MCF 10A (cell line): ENCODE measurements around the gene PRDM1. TPM values are rescaled to one million over a fixed set of nuclear protein-coding genes. Genes with fewer than 3 reads are reported as not detected.

ENCODE experiments used
- Bru-seq: library from RNA; stranded (reverse); fragments of 400-500 nt; gene quantifications from one replicate; lab custom pipeline; 2021; lab: Mats Ljungman, UMichigan
- BruChase-seq, 2 experiments: library from RNA; stranded (reverse); fragments of 400-500 nt; gene quantifications; one replicate each; lab custom pipeline; 2021; lab: Mats Ljungman, UMichigan
- BruUV-seq: library from RNA; stranded (reverse); fragments of 400-500 nt; replicated peaks from 2 replicates; lab custom pipeline; 2021; lab: Mats Ljungman, UMichigan
- CTCF ChIA-PET: fragments of 300-600 bp; sonication (Branson Sonifier 250); formaldehyde crosslinking; extraction: SDS; loops from one replicate; lab custom pipeline; 2021; ENCODE audit warnings: antibody characterized with exemption, inconsistent platforms; lab: Yijun Ruan, JAX
- POLR2A ChIA-PET: fragments of 300-600, 350-650 bp; sonication (Branson Sonifier 250); formaldehyde crosslinking; extraction: SDS; loops from one replicate; lab custom pipeline; 2020; ENCODE audit warnings: antibody characterized with exemption, inconsistent platforms; lab: Yijun Ruan, JAX
- DNase-seq: peaks from one replicate; pipeline ENCODE4 v3.0.0-alpha.2; 2018; ENCODE audit not compliant: unreplicated experiment
- H3K27ac Mint-ChIP-seq: one replicate; pipeline ENCODE4 v1.8.0; 2022; ENCODE audit warnings: mild to moderate bottlenecking, low read depth, mixed read lengths; ENCODE audit not compliant: unreplicated experiment
- H3K27me3 Mint-ChIP-seq: one replicate; pipeline ENCODE4 v1.8.0; 2022; ENCODE audit warnings: mixed read lengths; ENCODE audit not compliant: insufficient read depth, unreplicated experiment
- H3K36me3 Mint-ChIP-seq: one replicate; pipeline ENCODE4 v1.8.0; 2022; ENCODE audit warnings: mild to moderate bottlenecking, moderate library complexity, mixed read lengths; ENCODE audit not compliant: insufficient read depth, unreplicated experiment
- H3K4me1 Mint-ChIP-seq: one replicate; pipeline ENCODE4 v1.8.0; 2022; ENCODE audit warnings: mixed read lengths; ENCODE audit not compliant: insufficient read depth, unreplicated experiment
- H3K4me3 Mint-ChIP-seq: one replicate; pipeline ENCODE4 v1.8.0; 2022; ENCODE audit warnings: mild to moderate bottlenecking, moderate library complexity, mixed read lengths; ENCODE audit not compliant: unreplicated experiment
- H3K9me3 Mint-ChIP-seq: one replicate; pipeline ENCODE4 v1.8.0; 2022; ENCODE audit warnings: mixed read lengths; ENCODE audit not compliant: unreplicated experiment
- intact Hi-C: fragments of 100-400 bp; cut with micrococcal nuclease; formaldehyde crosslinking; loops from 2 replicates; pipeline ENCODE4 v1.14.1; 2022
- long read RNA-seq: library from polyadenylated mRNA; stranded (forward); transcript quantifications from one replicate; pipeline ENCODE4 v2.0.0, GENCODE V29; 2022
- total RNA-seq: library from RNA; stranded (reverse); gene quantifications from 2 replicates; pipeline ENCODE4 v1.2.3, GENCODE V29; 2022
- TF ChIP-seq, protein P1 (sequence below): fragments of 200-600 bp; IDR thresholded peaks from one replicate; pipeline ENCODE4 v1.8.0; 2022; ENCODE audit warnings: antibody characterized with exemption, mild to moderate bottlenecking; ENCODE audit not compliant: unreplicated experiment

The PRDM1 gene
- total RNA-seq (12.6 and 13.1 TPM in 2 replicates), Bru-seq, nascent RNA (percentile 91 among the genes with signal in this experiment), BruChase-seq, experiment 1, labeled RNA remaining after a 6-hour chase (percentile 44 among the genes with signal in this experiment), BruChase-seq, experiment 2, labeled RNA remaining after a 2-hour chase (percentile 55 among the genes with signal in this experiment)
- long read RNA-seq, full-length matches to known transcripts = 10 of 17 reads
- long read RNA-seq, partial matches to known transcripts = 5 of 17 reads
- long read RNA-seq, other reads (novel, unspliced or antisense) = 2 of 17 reads

DNA sequence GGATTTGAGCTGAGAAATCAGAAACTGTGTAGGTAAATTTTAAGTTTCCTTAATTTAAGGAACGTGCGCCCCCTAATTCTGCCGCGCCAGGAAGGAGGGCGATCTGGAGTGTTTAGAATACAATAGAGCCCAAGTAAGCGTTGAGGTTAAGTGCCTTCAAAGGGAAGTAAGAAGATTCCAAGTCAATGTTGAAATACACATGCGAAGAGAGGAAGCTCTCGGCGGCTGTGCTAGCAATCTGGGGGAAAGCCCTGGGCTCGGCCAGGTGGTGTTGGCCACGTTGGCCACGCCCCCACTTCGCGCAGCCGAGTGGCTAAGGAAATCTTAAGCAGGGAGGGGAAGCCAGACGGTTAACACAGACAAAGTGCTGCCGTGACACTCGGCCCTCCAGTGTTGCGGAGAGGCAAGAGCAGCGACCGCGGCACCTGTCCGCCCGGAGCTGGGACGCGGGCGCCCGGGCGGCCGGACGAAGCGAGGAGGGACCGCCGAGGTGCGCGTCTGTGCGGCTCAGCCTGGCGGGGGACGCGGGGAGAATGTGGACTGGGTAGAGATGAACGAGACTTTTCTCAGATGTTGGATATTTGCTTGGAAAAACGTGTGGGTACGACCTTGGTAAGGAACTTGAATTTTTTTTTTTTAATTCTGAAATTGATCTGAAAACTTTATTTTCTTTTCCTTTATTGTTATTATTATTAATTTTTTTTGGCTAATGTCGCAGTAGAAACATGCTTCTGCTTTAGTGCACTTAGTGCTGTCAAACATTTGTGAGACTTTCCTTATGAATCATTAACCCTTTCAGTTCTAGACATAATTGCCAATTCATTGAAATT is at the start of gene PRDM1:
PRDM1 (plus strand) TSS at position 353 of the 830 bp plus-strand sequence; CDS start at position 571, 218 bp downstream.
- H3K36me3 Mint-ChIP-seq = peaks cover 16% of the 10 kb centered on the region
- DNase-seq = peak; percentile 93
- TF ChIP-seq, protein P1, sequence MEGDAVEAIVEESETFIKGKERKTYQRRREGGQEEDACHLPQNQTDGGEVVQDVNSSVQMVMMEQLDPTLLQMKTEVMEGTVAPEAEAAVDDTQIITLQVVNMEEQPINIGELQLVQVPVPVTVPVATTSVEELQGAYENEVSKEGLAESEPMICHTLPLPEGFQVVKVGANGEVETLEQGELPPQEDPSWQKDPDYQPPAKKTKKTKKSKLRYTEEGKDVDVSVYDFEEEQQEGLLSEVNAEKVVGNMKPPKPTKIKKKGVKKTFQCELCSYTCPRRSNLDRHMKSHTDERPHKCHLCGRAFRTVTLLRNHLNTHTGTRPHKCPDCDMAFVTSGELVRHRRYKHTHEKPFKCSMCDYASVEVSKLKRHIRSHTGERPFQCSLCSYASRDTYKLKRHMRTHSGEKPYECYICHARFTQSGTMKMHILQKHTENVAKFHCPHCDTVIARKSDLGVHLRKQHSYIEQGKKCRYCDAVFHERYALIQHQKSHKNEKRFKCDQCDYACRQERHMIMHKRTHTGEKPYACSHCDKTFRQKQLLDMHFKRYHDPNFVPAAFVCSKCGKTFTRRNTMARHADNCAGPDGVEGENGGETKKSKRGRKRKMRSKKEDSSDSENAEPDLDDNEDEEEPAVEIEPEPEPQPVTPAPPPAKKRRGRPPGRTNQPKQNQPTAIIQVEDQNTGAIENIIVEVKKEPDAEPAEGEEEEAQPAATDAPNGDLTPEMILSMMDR = no peak
- POLR2A ChIA-PET = interaction anchor here (0.6 to 4.2 kb wide), 36 partner anchors 11 to 1336 kb away, joined by 3 to 44 read pairs (median 4); no protein-coding TSS in a partner anchor
- intact Hi-C loops = loop anchor here (1.0 to 5.0 kb wide), 6 partner anchors 94 to 655 kb away; no protein-coding TSS in a partner anchor
- no peaks in the 10 kb centered on the region for H3K9me3 Mint-ChIP-seq
- TSS peak; percentile 76 for BruUV-seq
- H3K27me3 Mint-ChIP-seq = no peaks in the 10 kb centered on the region
- CTCF ChIA-PET = interaction anchor here (0.6 to 2.7 kb wide), 23 partner anchors 9 to 723 kb away, joined by 3 to 13 read pairs (median 4); partner anchors contain the start of gene ATG5
- H3K4me1 Mint-ChIP-seq = peaks cover 58% of the 10 kb centered on the region
- peak within 1 kb of the TSS; percentile 89 for H3K27ac Mint-ChIP-seq
- peak within 1 kb of the TSS; percentile 97 for H3K4me3 Mint-ChIP-seq

DNA sequence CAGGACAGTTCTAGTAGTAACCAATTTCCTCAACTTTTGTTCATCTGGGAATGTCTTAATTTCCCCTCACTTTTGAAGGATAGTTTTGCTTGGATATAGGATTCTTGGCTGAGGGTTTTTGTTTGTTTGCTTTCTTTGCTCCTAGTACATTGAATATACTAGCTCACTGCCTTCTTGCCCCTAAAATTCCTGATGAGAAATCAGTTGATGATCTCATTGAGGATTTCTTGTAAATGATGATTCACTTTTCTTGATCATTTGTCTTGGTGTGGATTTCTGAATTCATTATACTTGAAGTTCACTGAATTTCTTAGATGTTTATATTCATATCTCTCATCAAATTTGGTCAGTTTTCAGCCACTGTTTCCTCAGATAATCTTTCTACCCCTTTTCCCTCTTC is 49.1 kb upstream of the PRDM1 start:
- TF ChIP-seq, protein P1 = no peak
- Mint-ChIP-seq H3K4me3 (no peak overlapping the region), H3K9me3 (no peaks in the 10 kb centered on the region), H3K27ac (peak overlapping the region; percentile 4), H3K4me1 (peaks cover 10% of the 10 kb centered on the region), H3K27me3 (no peaks in the 10 kb centered on the region), H3K36me3 (no peaks in the 10 kb centered on the region)
- ChIA-PET POLR2A (interaction anchor here (0.7 kb wide), 1 partner anchor 348 kb away, joined by 4 read pairs; no protein-coding TSS in a partner anchor), CTCF (interaction anchor here (0.6 to 0.7 kb wide), 2 partner anchors 366 to 1326 kb away, joined by 3 to 5 read pairs; no protein-coding TSS in a partner anchor)
- no TSS peak for BruUV-seq
- DNase-seq = peak; percentile 10
- intact Hi-C loops = no loop called here

DNA sequence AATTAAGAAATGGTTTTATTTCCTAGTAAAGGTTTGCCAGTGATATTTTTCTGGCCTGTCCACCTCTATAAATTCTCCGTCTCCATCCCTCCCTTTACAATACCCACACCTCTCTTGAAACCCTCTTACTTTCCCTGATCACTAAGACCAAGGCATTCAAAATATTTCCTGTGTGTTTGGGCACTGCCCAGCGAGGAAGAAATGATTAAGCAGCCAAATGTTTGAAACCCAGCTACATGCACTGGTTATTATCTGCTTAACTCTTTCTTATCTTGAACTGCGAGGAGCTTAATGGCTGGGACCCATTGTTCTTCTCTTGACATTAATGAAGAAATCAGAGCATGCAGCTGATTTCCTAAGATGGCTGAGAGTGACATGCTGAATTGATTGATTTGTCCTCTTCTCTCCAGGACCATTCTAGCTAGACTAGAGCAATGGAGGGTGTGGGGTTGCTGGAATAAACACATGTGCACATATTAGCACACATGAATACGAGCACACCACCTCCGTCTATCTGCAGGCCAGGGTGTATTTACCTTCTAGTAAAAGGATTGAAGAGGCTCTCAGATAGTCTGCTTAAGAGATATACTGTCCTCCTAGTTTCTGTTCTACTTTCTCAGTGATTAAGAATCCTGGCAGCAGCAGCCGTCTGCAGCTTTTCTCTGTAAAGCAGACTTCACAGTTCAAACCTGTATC is 46.1 kb upstream of the PRDM1 start:
- no peaks in the 10 kb centered on the region for H3K9me3 Mint-ChIP-seq
- ChIA-PET CTCF (no interaction called here), POLR2A (no interaction called here)
- H3K27ac Mint-ChIP-seq = peak overlapping the region; percentile 39
- no TSS peak for BruUV-seq
- TF ChIP-seq, protein P1 = no peak
- intact Hi-C loops = no loop called here
- DNase-seq = no peak
- H3K36me3 Mint-ChIP-seq = no peaks in the 10 kb centered on the region
- no peak overlapping the region for H3K4me3 Mint-ChIP-seq
- H3K27me3 Mint-ChIP-seq = no peaks in the 10 kb centered on the region
- H3K4me1 Mint-ChIP-seq = peaks cover 10% of the 10 kb centered on the region
